ENCODE measurements around the gene LMBRD1. TPM values are rescaled to one million over a fixed set of nuclear protein-coding genes. Genes with fewer than 3 reads are reported as not detected.

LMBRD1 gene
- total RNA-seq, 1 experiment from 2014 or later: 20.7 TPM

DNA sequence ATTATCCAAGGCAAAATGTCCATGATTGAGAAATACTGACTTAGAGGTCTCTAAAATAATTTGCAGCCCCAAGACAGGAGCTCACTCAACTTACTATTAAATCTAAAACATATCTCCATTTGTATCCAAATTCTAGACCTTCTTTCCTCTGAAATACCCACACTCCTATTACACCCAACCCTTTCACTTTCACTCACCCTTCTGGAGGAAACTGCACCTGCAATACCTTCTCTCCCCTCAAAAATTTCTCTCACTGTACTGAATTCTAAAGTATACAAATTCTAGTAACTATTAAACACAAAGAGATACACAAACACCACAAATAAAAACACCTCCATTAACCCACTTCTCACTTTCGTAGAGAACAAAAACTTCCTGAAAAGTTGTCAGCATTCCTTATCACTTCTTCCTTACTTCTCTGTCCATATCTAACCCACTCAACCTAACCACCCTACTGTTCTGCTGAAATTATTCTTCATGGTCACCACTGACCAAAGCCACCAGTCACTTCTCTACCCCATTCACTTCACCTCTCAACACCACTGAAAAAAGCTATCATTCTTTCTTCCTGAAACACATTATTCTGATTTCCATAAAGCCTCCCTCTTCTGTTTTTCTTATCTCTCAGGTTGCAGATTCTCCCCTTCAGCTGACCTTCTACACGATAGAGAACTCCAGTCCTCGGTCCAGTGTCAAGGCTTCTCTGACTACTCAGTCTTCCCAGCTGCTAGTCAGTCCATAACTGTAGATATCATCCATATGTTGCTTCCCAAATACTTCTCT lies 12.0 kb downstream of the LMBRD1 start:
- intact Hi-C loops (cut with micrococcal nuclease): no loop called here
- peaks cover 7% of the 10 kb centered on the region for H3K4me1 Mint-ChIP-seq (ENCODE audit: insufficient read depth, unreplicated experiment)
- no TSS peak for BruUV-seq (replicated peaks)
- H3K9me3 Mint-ChIP-seq (ENCODE audit: unreplicated experiment): peaks cover 7% of the 10 kb centered on the region
- no peak overlapping the region for H3K27ac Mint-ChIP-seq (ENCODE audit: low read depth, unreplicated experiment)
- no peak overlapping the region for H3K4me3 Mint-ChIP-seq (ENCODE audit: unreplicated experiment)
- POLR2A ChIA-PET: interaction anchor here (1.0 to 1.2 kb wide), 2 partner anchors 10 to 11 kb away, joined by 3 to 5 read pairs; partner anchors contain the start of gene LMBRD1
- CTCF ChIA-PET: interaction anchor here (0.6 kb wide), 2 partner anchors 31 to 52 kb away, joined by 3 to 4 read pairs; no protein-coding TSS in a partner anchor
- H3K27me3 Mint-ChIP-seq (ENCODE audit: insufficient read depth, unreplicated experiment): no peaks in the 10 kb centered on the region
- no peak for DNase-seq (ENCODE audit: unreplicated experiment)
- H3K36me3 Mint-ChIP-seq (ENCODE audit: insufficient read depth, unreplicated experiment): peaks cover 9% of the 10 kb centered on the region
- TF ChIP-seq, protein P1, sequence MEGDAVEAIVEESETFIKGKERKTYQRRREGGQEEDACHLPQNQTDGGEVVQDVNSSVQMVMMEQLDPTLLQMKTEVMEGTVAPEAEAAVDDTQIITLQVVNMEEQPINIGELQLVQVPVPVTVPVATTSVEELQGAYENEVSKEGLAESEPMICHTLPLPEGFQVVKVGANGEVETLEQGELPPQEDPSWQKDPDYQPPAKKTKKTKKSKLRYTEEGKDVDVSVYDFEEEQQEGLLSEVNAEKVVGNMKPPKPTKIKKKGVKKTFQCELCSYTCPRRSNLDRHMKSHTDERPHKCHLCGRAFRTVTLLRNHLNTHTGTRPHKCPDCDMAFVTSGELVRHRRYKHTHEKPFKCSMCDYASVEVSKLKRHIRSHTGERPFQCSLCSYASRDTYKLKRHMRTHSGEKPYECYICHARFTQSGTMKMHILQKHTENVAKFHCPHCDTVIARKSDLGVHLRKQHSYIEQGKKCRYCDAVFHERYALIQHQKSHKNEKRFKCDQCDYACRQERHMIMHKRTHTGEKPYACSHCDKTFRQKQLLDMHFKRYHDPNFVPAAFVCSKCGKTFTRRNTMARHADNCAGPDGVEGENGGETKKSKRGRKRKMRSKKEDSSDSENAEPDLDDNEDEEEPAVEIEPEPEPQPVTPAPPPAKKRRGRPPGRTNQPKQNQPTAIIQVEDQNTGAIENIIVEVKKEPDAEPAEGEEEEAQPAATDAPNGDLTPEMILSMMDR (IDR thresholded peaks at IDR 0.05; ENCODE audit: unreplicated experiment): no peak

DNA sequence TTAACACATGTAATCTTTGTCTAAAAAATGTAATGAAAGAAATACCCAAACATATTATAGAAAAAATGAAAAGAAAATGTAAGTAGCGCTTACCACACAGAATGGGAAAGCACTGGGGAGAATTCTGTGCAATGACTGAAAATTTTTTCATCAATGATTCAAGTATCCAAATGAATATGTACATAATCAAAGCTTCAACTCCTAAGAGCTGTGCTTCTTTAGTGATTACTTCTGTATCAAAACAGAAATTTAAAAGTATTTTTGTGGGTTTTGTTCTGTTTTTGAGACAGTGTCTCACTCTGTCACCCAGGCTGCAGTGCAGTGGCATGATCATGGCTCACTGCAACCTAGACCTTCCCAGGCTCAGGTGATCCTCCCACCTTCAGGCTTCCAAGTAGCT lies 13.7 kb downstream of the LMBRD1 start:
- ChIA-PET POLR2A (interaction anchor here (0.9 kb wide), 1 partner anchor 31 kb away, joined by 3 read pairs; no protein-coding TSS in a partner anchor), CTCF (interaction anchor here (0.6 kb wide), 1 partner anchor 50 kb away, joined by 3 read pairs; no protein-coding TSS in a partner anchor)
- Mint-ChIP-seq H3K27ac (ENCODE audit: low read depth, unreplicated experiment) (no peak overlapping the region), H3K36me3 (ENCODE audit: insufficient read depth, unreplicated experiment) (peaks cover 9% of the 10 kb centered on the region), H3K9me3 (ENCODE audit: unreplicated experiment) (peaks cover 7% of the 10 kb centered on the region), H3K27me3 (ENCODE audit: insufficient read depth, unreplicated experiment) (no peaks in the 10 kb centered on the region), H3K4me1 (ENCODE audit: insufficient read depth, unreplicated experiment) (peaks cover 7% of the 10 kb centered on the region), H3K4me3 (ENCODE audit: unreplicated experiment) (no peak overlapping the region)
- intact Hi-C loops (cut with micrococcal nuclease): no loop called here
- no TSS peak for BruUV-seq (replicated peaks)
- DNase-seq (ENCODE audit: unreplicated experiment): no peak
- TF ChIP-seq, protein P1 (IDR thresholded peaks at IDR 0.05; ENCODE audit: unreplicated experiment): no peak

DNA sequence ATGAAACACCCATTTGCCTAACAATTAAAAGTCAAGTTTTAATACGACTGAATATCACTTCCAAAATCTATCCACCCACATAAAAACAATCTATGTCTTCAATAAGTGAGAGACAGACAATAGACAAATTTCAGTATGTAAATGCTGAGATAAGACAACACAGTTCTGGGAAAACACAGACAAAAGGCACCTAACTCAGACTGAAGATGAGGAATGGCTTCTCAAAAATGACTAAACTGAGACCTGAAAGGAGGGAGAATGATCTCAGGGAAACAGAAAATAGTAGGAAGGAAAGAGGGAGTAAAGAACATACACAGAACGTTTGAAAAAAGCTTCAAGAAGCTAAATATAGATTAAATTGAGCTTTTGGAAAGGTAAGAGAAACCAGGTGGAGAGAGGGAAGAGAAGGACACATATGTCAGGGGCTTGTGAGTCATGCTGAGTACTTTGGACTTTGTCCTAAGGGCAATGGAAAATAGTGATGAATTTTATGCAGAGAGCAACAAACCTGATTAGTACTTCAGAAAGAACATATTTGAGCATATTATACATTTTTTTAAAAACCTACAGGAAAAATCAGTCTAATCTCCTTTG lies 16.1 kb downstream of the LMBRD1 start:
- Mint-ChIP-seq H3K4me3 (ENCODE audit: unreplicated experiment) (no peak overlapping the region), H3K4me1 (ENCODE audit: insufficient read depth, unreplicated experiment) (peaks cover 7% of the 10 kb centered on the region), H3K27ac (ENCODE audit: low read depth, unreplicated experiment) (peak overlapping the region; percentile 3), H3K9me3 (ENCODE audit: unreplicated experiment) (peaks cover 7% of the 10 kb centered on the region), H3K36me3 (ENCODE audit: insufficient read depth, unreplicated experiment) (no peaks in the 10 kb centered on the region), H3K27me3 (ENCODE audit: insufficient read depth, unreplicated experiment) (no peaks in the 10 kb centered on the region)
- TF ChIP-seq, protein P1 (IDR thresholded peaks at IDR 0.05; ENCODE audit: unreplicated experiment): no peak
- CTCF ChIA-PET: interaction anchor here (0.7 to 1.3 kb wide), 4 partner anchors 12 to 47 kb away, joined by 3 to 6 read pairs (median 4); no protein-coding TSS in a partner anchor
- no TSS peak for BruUV-seq (replicated peaks)
- intact Hi-C loops (cut with micrococcal nuclease): no loop called here
- peak; percentile 38 for DNase-seq (ENCODE audit: unreplicated experiment)
- POLR2A ChIA-PET: interaction anchor here (0.9 to 1.6 kb wide), 2 partner anchors 12 to 16 kb away, joined by 3 to 13 read pairs; partner anchors contain the start of gene LMBRD1

DNA sequence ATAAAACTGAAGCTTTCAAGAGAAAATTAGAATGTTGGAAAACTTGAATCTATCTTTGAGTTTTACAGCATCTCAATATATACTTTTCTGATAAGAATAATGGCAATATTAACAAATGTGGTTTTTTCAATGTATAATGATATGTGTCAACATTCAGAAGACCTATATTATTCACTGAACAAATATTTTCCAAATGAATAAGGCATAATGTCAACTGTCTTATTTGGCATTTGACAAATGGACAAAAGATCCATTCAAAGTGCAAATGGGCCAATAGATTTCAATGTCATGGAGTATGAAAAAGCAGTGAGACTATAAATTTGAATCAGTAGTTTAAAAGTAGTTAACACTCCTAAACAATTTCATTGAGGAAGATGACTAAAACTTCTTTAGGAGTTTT lies 20.9 kb downstream of the LMBRD1 start:
- H3K27ac Mint-ChIP-seq (ENCODE audit: low read depth, unreplicated experiment): no peak overlapping the region
- TF ChIP-seq, protein P1 (IDR thresholded peaks at IDR 0.05; ENCODE audit: unreplicated experiment): no peak
- POLR2A ChIA-PET: interaction anchor here (0.7 kb wide), 1 partner anchor 8 kb away, joined by 3 read pairs; no protein-coding TSS in a partner anchor
- BruUV-seq (replicated peaks): no TSS peak
- intact Hi-C loops (cut with micrococcal nuclease): no loop called here
- H3K4me3 Mint-ChIP-seq (ENCODE audit: unreplicated experiment): no peak overlapping the region
- peaks cover 6% of the 10 kb centered on the region for H3K4me1 Mint-ChIP-seq (ENCODE audit: insufficient read depth, unreplicated experiment)
- no peaks in the 10 kb centered on the region for H3K9me3 Mint-ChIP-seq (ENCODE audit: unreplicated experiment)
- no peak for DNase-seq (ENCODE audit: unreplicated experiment)
- no peaks in the 10 kb centered on the region for H3K27me3 Mint-ChIP-seq (ENCODE audit: insufficient read depth, unreplicated experiment)
- peaks cover 4% of the 10 kb centered on the region for H3K36me3 Mint-ChIP-seq (ENCODE audit: insufficient read depth, unreplicated experiment)
- CTCF ChIA-PET: interaction anchor here (0.6 kb wide), 1 partner anchor 390 kb away, joined by 3 read pairs; no protein-coding TSS in a partner anchor
